IPS-20b (cell line): ENCODE results near the gene PACSIN2.
"Not testable (repeated sequence)": the region's sequence is repeated elsewhere in the genome, so short reads cannot be mapped to it uniquely, and the experiment has no call there.

Source experiments
- H3K27ac ChIP-seq: one replicate; pipeline ENCODE4 v1.5.1; 2013; ENCODE audit warnings: low read length
- H3K27me3 ChIP-seq: 2 replicates; pipeline ENCODE4 v1.6.1; 2013; ENCODE audit warnings: mild to moderate bottlenecking, low read length, inconsistent platforms; ENCODE audit not compliant: insufficient read depth
- H3K36me3 ChIP-seq: 2 replicates; pipeline ENCODE4 v1.6.1; 2013; ENCODE audit warnings: low read depth, mild to moderate bottlenecking, inconsistent platforms, low read length, moderate library complexity; ENCODE audit not compliant: insufficient read depth
- H3K4me1 ChIP-seq: 2 replicates; pipeline ENCODE4 v1.6.1; 2013; ENCODE audit warnings: mild to moderate bottlenecking, control low read depth, inconsistent platforms, low read length, moderate library complexity; ENCODE audit not compliant: insufficient read depth
- H3K4me3 ChIP-seq: 2 replicates; pipeline ENCODE4 v1.5.1; 2013; ENCODE audit warnings: mild to moderate bottlenecking, low read length, inconsistent platforms
- H3K9ac ChIP-seq: 2 replicates; pipeline ENCODE4 v1.6.1; 2013; ENCODE audit warnings: low read depth, mild to moderate bottlenecking, inconsistent platforms, low read length, moderate library complexity
- H3K9me3 ChIP-seq: 2 replicates; pipeline ENCODE4 v1.6.1; 2013; ENCODE audit warnings: mild to moderate bottlenecking, low read depth, low read length, inconsistent platforms; ENCODE audit not compliant: insufficient read depth

PACSIN2 gene

DNA sequence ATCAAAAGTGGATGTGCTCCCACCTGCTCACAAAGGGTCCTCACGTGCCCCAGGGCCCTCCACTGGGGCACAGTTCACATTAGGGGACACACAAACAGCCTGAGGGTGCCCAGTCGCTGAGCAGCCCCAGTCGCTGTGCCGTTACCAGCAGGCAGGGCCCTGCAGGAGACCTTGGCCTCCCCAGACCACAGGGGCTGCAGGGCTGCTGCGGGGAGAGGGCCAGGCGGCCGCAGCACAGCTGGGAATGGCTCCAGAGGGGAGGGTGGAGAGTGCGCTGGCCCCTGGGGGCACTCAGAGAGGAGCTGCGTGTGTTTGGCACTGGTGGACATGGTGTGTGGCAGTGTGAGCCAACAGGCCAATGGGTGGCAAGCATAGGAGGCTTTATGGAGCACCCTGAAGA, 20.3 kb upstream of the PACSIN2 start:
- Histone ChIP-seq H3K4me1 (no peaks in the 10 kb centered on the region), H3K9me3 (no peaks in the 10 kb centered on the region; the same call in 1 of the 2 replicates), H3K36me3 (no peaks in the 10 kb centered on the region), H3K4me3 (no peak overlapping the region), H3K27ac (no peak overlapping the region), H3K27me3 (no peaks in the 10 kb centered on the region), H3K9ac (no peak overlapping the region)

DNA sequence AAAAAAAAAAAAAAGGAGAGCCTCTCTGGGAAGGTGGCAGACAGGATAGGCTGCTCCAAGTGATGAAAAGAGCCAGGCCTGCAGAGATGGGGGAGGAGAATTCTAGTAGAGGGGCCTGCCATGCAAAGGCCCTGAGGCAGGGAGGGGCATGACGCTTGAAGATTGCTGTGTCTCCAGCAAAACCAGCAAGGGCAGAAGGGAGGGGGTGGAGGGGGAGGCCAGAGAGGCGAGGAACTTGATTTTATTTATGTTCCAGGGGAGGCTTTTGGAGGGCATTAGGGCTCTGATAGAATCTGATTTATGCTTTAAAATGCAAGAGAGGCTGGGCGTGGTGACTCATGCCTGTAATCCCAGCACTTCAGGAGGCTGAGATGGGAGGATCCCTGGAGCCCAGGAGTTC, 16.7 kb upstream of the PACSIN2 start:
- Histone ChIP-seq H3K27ac (no peak overlapping the region), H3K4me3 (no peak overlapping the region), H3K9me3 (no peaks in the 10 kb centered on the region; the same call in 1 of the 2 replicates), H3K27me3 (no peaks in the 10 kb centered on the region), H3K9ac (no peak overlapping the region), H3K4me1 (no peaks in the 10 kb centered on the region), H3K36me3 (no peaks in the 10 kb centered on the region)

DNA sequence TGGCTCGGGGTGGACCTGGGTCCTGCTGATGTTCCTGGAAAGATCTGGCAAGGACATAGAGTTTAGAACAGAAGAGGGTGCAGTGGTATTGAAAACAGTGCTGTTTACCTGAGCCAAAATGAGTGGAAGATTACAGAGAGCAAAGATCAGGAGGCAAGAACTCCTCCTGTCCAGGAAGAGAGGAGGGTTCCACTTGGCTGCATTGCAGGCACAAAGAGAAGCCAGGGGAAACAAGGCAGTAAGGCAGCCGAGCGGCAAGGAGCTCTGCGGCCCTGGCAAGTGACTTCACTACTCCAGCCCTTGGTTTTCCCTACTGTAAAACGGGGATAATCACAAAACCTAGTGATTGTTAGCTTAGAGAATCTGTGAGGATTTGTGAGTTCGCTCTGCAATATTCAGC, 3.7 kb upstream of the PACSIN2 start:
- H3K27me3 ChIP-seq = peaks cover 7% of the 10 kb centered on the region; the same call in 1 of the 2 replicates
- no peaks in the 10 kb centered on the region for H3K4me1 ChIP-seq
- no peaks in the 10 kb centered on the region for H3K9me3 ChIP-seq
- no peak overlapping the region for H3K27ac ChIP-seq
- H3K4me3 ChIP-seq = no peak overlapping the region
- H3K9ac ChIP-seq = no peak overlapping the region
- H3K36me3 ChIP-seq = no peaks in the 10 kb centered on the region

DNA sequence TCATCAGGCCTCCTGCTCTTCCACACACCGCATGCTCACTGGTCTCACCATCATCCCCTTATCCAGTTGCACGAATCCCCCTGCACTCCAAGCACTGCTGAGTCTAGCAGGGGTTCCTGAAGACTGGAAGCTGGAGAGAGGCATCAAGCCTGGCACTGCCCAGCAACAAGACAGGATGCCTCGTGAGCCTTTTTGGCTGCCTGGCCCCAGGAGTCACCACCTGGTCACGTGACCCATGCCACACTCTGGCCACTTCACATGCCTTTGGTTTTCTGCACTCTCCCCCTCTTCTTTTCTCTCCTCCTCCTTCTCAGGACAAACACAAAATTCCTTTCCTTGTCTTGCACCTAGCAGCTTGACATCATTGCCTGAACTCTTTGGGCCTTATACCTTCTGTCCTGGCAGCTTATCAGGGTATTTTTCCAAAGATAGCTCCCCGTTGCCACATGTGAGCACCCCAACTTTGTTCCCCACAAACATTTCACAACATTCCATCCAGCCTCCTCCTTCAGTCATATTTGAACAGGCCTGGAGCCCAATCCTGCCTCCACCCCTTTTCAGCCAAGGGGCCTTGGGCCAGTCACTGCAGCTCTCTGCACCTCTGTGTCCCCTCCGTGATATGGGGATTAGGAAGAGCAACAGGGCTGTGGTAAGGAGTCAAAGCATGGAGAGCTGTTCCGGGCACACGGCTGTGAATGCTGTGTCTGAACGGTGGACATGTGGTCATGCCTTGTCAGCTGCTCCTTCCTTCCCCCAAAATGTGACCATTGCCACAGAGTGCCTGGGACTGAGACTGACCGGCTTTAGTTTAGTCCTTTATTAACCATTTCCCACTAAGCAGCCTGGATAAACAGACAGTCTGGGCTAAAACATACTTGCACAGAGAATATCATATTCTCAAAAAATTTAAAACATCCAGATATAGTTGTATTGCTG, 2.8 kb upstream of the PACSIN2 start:
- H3K9ac ChIP-seq = no peak overlapping the region
- H3K36me3 ChIP-seq = no peaks in the 10 kb centered on the region
- H3K4me3 ChIP-seq = no peak overlapping the region
- 0 out of 2 replicates have a peak, but pooled peaks cover 3% of the 10 kb centered on the region for H3K4me1 ChIP-seq
- H3K27ac ChIP-seq = no peak overlapping the region
- peaks cover 7% of the 10 kb centered on the region; the same call in 1 of the 2 replicates for H3K27me3 ChIP-seq
- no peaks in the 10 kb centered on the region for H3K9me3 ChIP-seq

DNA sequence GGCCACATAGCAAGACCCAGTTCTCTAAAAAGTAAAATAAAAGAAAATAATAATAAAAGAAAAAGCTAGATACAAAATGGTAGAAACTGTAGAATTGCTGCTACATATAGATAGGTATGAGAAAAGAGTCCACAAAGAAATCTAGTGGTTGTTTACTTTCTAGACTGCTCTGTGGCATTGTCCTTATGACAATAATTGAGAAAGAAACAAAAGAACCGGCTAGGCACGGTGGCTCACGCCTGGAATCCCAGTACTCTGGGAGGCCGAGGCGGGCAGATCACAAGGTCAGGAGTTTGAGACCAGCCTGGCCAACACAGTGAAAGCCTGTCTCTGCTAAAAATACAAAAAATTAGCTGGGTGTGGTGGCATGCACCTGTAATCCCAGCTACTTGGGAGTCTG, 1.2 kb upstream of the PACSIN2 start:
- H3K36me3 ChIP-seq = not testable (repeated sequence)

DNA sequence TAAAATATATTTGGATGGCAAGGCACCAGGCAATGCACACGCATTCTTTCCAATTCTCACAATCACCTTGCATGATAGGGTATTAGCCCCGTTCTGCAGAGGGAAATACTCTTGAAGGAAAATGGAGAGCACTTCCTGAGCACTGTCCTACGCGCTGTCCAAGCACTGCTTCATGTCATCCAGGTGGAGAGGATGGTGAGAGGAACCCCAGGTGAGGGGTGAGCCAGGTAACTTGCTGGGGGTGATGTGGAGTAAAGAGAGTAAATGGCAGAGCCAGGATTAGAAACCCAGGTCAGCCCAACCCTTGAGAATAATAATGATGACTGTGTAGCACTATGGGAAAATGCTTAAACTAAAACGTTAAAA, 711 bp upstream of the PACSIN2 start:
- H3K36me3 ChIP-seq = no peaks in the 10 kb centered on the region
- peak overlapping the region; percentile 81; the same call in 1 of the 2 replicates for H3K9ac ChIP-seq
- peaks cover 9% of the 10 kb centered on the region; the same call in 1 of the 2 replicates for H3K4me1 ChIP-seq
- H3K4me3 ChIP-seq = peak overlapping the region; percentile 83
- peaks cover 7% of the 10 kb centered on the region; the same call in 1 of the 2 replicates for H3K27me3 ChIP-seq
- no peaks in the 10 kb centered on the region for H3K9me3 ChIP-seq
- no peak overlapping the region for H3K27ac ChIP-seq

More for the DNA sequence above, 1.2 kb upstream of the PACSIN2 start:
- H3K4me1 ChIP-seq, H3K9me3 ChIP-seq, H3K27me3 ChIP-seq, H3K9ac ChIP-seq, H3K27ac ChIP-seq: not testable (repeated sequence)
- H3K4me3 ChIP-seq = peak overlapping the region; percentile 83; the same call in 1 of the 2 replicates

DNA sequence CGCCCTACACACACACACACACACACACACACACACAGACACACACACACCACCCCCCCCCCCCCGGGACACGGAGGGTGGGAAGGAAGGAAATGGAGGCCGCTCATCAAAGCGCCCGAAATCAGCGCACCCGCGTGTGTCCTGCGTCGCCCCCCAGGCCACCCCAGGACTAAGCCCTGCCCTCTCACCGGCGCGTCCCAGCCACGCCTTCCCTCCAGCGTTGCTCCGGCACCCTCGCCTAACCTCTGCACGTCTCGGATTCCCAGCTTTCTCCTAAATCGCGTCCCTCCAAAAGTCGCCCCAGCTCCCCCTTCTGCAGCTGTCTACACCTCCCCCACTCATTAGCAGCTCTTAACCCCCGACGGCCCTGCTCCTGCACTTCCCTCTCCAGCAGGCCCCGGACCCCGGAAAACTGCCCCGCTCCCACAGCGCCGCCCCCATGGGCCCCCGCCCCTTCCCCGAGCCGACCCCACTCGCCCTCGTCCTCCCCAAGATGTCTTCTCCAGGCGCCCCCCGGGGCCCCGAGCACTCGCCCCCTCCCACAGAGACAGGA, 557 bp downstream of the PACSIN2 start:
- Histone ChIP-seq H3K36me3 (no peaks in the 10 kb centered on the region), H3K9ac (peak overlapping the region; percentile 79), H3K27me3 (peaks cover 7% of the 10 kb centered on the region; the same call in 1 of the 2 replicates), H3K9me3 (no peaks in the 10 kb centered on the region), H3K27ac (no peak overlapping the region), H3K4me3 (peak overlapping the region; percentile 84), H3K4me1 (peaks cover 9% of the 10 kb centered on the region; the same call in 1 of the 2 replicates)

DNA sequence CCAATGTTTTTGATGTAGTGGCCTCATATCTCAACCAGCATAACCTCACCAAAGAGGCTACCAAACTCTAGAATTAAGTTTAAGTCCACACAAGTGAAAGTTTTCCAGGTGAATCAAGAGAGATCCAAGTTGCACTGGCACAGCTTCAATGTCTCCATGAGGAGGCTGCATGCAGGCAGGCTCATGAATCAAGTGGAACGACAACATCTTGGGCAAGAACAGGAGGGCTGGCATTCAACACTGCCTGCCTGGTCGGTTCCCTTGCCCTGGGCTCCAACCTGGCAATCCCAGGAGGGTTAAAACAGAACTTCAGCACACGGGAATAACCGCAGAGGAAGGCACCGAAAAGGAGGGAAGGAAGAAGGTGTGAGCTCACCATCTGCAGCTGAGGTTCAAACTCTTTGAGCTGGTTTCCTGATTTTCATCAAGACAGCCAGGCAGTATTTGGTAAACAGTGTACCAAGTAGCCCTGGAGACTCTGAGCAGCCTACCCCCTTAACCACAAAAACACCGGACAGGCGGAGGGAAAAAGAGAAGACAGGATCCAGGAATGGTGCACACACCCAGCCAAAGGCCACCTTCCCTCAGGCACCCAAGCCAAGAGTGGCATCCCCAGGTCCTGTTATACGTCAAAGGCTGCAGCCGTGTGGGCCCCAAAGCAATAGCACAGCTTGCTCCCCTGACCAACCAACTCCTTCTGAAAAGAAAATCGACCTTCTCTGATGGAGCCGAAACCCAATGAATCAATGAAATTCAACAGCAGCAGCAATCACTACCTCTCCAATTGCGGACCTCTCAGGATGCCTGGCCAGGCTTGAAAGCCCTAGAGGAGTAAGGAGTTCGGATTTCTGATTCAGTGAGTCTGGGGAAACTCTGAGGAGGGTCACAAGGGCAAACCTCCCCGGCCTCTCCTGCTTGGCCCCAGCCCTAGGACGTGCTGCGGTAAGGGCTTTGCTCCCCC, 1.3 kb downstream of the PACSIN2 start:
- Histone ChIP-seq H3K27me3 (peaks cover 7% of the 10 kb centered on the region; the same call in 1 of the 2 replicates), H3K27ac (no peak overlapping the region), H3K9me3 (no peaks in the 10 kb centered on the region), H3K4me1 (peaks cover 9% of the 10 kb centered on the region; the same call in 1 of the 2 replicates), H3K4me3 (peak overlapping the region; percentile 84), H3K36me3 (no peaks in the 10 kb centered on the region), H3K9ac (peak overlapping the region; percentile 79; the same call in 1 of the 2 replicates)

DNA sequence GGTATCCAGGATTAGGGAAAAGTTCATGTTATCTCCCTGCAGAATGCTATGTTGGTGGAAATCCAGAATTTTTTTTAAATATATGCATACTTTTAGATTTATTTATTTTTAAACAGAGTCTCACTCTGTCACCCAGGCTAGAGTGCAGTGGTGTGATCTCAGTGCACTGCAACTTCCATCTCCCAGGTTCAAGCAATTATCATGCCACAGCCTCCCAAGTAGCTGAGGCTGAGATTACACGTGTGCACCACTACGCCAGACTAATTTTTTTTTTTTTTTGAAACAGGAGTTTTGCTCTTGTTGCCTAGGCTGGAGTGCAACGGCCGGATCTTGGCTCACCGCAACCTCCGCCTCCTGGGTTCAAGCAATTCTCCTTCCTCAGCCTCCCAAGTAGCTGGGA, 2.6 kb downstream of the PACSIN2 start:
- H3K36me3 ChIP-seq = no peaks in the 10 kb centered on the region
- no peak overlapping the region for H3K27ac ChIP-seq
- H3K4me3 ChIP-seq = no peak overlapping the region
- H3K27me3 ChIP-seq = peaks cover 7% of the 10 kb centered on the region; the same call in 1 of the 2 replicates
- H3K4me1 ChIP-seq = peaks cover 9% of the 10 kb centered on the region; the same call in 1 of the 2 replicates
- no peak overlapping the region for H3K9ac ChIP-seq
- H3K9me3 ChIP-seq = no peaks in the 10 kb centered on the region

DNA sequence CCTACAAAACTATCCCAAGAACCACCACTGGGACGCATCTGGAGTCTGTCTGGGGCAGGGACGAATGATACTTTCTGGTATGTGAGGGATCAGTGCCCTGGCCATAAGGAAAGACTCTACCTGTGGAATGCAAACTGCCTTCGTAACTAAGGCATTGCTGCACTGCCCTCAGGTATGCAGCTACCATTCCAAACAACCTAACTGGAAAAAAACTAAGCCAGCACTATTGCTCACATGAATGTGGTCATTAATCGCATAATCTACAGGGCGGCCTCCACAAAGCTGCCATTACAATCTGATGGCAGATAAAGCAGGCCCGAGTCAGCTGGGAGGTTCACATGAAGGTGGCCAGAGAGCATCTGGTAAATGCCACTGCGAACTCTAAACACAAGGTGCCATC, 3.9 kb downstream of the PACSIN2 start:
- Histone ChIP-seq H3K36me3 (no peaks in the 10 kb centered on the region), H3K9me3 (no peaks in the 10 kb centered on the region), H3K4me1 (peaks cover 11% of the 10 kb centered on the region; the same call in 1 of the 2 replicates), H3K27me3 (peaks cover 7% of the 10 kb centered on the region; the same call in 1 of the 2 replicates), H3K4me3 (no peak overlapping the region), H3K9ac (no peak overlapping the region), H3K27ac (no peak overlapping the region)

DNA sequence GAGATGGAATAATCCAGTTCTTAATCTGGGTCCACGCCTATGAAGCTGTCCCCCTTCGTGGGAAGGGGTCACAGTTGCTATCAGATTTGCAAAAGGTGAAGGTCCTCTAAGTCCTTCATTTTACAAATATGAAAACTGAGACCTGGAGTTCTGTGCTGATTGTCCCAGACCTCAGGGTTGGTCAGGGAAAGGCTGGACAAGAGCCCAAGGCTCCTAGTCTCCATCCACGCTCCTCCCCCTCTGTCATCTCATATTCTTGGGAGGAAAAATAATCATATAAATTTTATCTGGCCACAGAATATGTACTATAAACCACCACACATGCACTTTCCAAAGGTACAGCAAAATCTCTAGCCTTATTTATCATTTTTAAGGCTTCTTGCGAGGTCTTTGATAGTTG, 5.5 kb downstream of the PACSIN2 start:
- Histone ChIP-seq H3K27me3 (no peaks in the 10 kb centered on the region), H3K9ac (no peak overlapping the region), H3K4me3 (no peak overlapping the region), H3K36me3 (no peaks in the 10 kb centered on the region), H3K4me1 (peaks cover 22% of the 10 kb centered on the region), H3K27ac (no peak overlapping the region), H3K9me3 (no peaks in the 10 kb centered on the region)
